IPS-20b (cell line): ENCODE data around the gene HTR7.

Experiments
- H3K27ac ChIP-seq: one replicate; pipeline ENCODE4 v1.5.1; 2013; ENCODE audit warnings: low read length
- H3K27me3 ChIP-seq: 2 replicates; pipeline ENCODE4 v1.6.1; 2013; ENCODE audit warnings: mild to moderate bottlenecking, low read length, inconsistent platforms; ENCODE audit not compliant: insufficient read depth
- H3K36me3 ChIP-seq: 2 replicates; pipeline ENCODE4 v1.6.1; 2013; ENCODE audit warnings: low read depth, mild to moderate bottlenecking, inconsistent platforms, low read length, moderate library complexity; ENCODE audit not compliant: insufficient read depth
- H3K4me1 ChIP-seq: 2 replicates; pipeline ENCODE4 v1.6.1; 2013; ENCODE audit warnings: mild to moderate bottlenecking, control low read depth, inconsistent platforms, low read length, moderate library complexity; ENCODE audit not compliant: insufficient read depth
- H3K4me3 ChIP-seq: 2 replicates; pipeline ENCODE4 v1.5.1; 2013; ENCODE audit warnings: mild to moderate bottlenecking, low read length, inconsistent platforms
- H3K9ac ChIP-seq: 2 replicates; pipeline ENCODE4 v1.6.1; 2013; ENCODE audit warnings: low read depth, mild to moderate bottlenecking, inconsistent platforms, low read length, moderate library complexity
- H3K9me3 ChIP-seq: 2 replicates; pipeline ENCODE4 v1.6.1; 2013; ENCODE audit warnings: mild to moderate bottlenecking, low read depth, low read length, inconsistent platforms; ENCODE audit not compliant: insufficient read depth

The HTR7 gene

DNA sequence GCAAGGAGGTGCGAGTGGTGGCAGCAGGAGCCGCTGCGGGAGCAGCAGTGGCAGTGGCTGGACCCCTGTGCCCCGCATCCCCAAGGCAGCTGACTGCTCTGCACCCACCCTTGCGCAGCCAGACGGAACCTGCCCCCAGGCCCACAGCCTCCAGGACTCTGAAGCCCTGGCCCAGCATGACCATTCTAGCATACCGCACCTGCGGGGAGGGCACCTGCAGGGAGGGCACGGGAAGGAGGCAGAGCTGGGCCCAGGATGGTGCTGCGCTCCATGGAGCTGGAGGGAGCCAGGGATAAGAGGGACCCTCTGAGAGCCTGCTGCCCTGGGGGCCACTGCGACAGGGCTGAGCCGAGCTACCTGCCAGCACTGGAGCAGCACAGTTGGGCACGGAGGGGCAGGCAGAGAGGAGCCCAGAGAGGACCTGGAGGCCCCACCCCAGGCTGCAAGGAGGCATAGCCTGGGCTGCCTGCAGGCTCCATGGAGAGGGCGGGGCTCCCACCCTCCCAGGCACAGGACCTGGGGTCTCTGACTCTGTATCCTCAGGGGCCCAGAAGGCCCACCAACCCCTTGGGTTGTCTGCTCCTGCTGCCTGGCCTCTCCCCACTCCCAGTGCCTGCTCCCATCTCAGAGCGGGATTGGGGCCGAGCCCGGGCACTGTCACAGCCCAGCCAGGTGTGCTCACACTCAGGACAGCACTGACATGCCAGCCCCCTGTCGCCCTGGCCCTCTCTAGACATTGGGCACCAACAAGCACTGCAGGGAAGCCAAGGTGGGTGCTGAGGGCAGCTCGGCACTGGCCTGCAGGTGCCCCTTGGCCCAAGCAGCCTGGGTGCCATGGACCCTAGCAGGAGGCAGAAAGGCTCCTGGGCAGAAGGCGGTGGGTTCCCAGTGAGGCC is 87.6 kb downstream of the HTR7 start:
- H3K27me3 ChIP-seq: no peaks in the 10 kb centered on the region
- H3K9ac ChIP-seq: no peak overlapping the region
- no peak overlapping the region for H3K4me3 ChIP-seq
- H3K9me3 ChIP-seq: no peaks in the 10 kb centered on the region
- H3K4me1 ChIP-seq: peaks cover 2% of the 10 kb centered on the region; the same call in 1 of the 2 replicates
- H3K36me3 ChIP-seq: no peaks in the 10 kb centered on the region
- H3K27ac ChIP-seq: no peak overlapping the region

DNA sequence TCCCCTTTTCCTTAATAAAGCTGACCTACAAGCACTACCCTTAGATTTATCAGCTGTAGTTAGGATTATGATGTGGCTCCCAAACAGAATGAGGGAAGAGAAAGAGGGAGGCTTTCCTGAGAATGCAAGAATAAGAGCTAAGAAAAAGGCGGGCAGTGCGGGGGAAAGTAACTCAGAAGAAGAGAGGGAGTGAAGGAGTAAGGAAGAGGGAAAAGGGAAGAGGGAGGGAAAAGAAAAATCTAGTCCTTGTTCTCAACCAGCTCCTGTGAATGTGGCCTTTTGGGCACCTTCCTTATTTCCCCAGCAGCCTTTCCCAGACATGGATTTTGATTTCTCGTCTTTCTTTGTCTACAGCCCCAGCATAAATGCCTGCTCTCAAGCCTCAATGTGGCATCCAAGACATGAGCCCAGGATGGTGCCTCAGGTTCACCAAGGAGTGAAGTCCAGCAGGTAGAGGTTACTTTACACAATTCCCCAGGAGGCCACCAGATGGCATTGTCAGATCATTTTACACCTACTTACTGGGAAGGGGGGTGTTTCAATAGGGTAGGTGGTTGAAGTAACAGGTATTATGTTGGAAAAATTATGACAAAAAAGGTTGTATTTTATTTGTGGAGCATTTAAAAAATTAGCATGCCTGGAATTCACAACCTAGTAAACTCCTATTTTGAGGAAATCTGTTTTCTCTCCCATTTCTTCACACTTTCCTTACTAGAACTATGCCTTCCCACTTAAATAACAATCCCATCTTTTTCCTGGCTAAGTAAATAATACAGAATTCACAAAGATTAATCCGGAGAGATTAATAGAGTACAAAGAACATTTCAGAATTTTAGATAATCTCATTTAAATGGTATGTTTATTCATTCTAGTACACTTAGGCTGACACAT is 106.5 kb downstream of the HTR7 start:
- Histone ChIP-seq H3K4me3 (no peak overlapping the region), H3K4me1 (peaks cover 7% of the 10 kb centered on the region; the same call in 1 of the 2 replicates), H3K36me3 (peaks cover 6% of the 10 kb centered on the region; the same call in 1 of the 2 replicates), H3K9me3 (no peaks in the 10 kb centered on the region), H3K27ac (no peak overlapping the region), H3K9ac (no peak overlapping the region), H3K27me3 (no peaks in the 10 kb centered on the region)

DNA sequence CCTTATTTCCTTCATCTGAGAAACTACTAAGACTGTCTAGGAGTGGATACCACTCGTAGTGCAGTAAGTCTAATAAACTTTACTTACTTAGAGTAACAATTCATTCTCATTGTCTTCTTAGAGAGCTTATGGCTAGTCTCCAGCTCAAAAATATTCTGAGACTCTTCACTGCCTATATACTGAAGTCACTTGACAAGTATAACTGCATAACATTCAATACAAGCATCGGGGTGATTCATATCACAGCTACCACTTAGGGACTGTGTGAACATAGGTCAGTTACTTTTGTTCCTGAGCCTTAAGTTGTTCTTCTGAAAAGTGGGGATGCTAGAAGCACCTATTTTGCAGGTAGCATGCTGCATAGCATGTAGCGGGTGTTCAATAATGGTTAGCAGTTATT is 111.0 kb downstream of the HTR7 start:
- Histone ChIP-seq H3K9me3 (no peaks in the 10 kb centered on the region), H3K4me3 (no peak overlapping the region), H3K36me3 (peaks cover 11% of the 10 kb centered on the region; the same call in 1 of the 2 replicates), H3K4me1 (peaks cover 4% of the 10 kb centered on the region; the same call in 1 of the 2 replicates), H3K27me3 (no peaks in the 10 kb centered on the region), H3K9ac (no peak overlapping the region), H3K27ac (no peak overlapping the region)

DNA sequence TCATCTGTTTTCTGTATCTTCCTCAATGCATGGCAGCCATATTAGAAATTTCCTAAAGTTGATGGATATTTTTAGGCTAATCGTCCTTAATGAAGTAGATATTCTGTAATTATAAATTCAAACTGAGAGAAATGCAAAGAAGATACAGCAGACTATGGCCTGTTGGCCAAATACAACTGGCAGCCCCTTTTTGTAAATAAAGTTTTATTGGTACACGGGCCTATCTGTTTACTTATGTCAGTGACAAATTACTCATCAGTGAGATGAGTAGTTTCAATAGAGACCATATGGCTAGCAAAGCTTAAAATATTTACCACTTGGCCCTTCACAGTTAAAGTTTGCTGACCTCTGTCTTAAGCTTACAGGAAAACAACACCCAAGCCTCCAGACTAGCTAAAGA is 112.3 kb downstream of the HTR7 start:
- H3K27me3 ChIP-seq: no peaks in the 10 kb centered on the region
- no peaks in the 10 kb centered on the region for H3K9me3 ChIP-seq
- no peak overlapping the region for H3K4me3 ChIP-seq
- H3K36me3 ChIP-seq: peaks cover 12% of the 10 kb centered on the region; the same call in 1 of the 2 replicates
- peaks cover 4% of the 10 kb centered on the region; the same call in 1 of the 2 replicates for H3K4me1 ChIP-seq
- no peak overlapping the region for H3K9ac ChIP-seq
- no peak overlapping the region for H3K27ac ChIP-seq

DNA sequence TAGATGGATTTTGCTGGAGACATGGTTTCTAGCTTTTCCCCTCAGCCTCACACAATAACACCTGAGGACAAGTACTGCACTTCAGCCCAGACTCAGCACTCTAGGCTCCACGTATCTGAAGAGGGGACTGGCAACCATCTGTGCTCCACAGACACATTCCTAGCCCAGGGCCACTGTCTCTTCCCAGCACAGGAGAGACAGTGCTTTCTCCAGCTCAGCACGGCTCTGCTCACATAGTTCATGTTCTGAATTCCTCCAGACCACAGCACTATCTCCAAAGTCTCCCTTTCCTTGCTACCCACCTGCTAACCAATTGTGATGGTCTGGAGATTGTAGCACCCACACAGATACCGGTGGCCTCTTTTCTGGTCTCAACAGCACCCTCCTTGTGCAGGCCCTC is 114.5 kb downstream of the HTR7 start:
- no peak overlapping the region for H3K9ac ChIP-seq
- peaks cover 7% of the 10 kb centered on the region; the same call in 1 of the 2 replicates for H3K36me3 ChIP-seq
- no peaks in the 10 kb centered on the region for H3K9me3 ChIP-seq
- no peak overlapping the region for H3K4me3 ChIP-seq
- H3K4me1 ChIP-seq: peaks cover 4% of the 10 kb centered on the region; the same call in 1 of the 2 replicates
- no peak overlapping the region for H3K27ac ChIP-seq
- no peaks in the 10 kb centered on the region for H3K27me3 ChIP-seq

DNA sequence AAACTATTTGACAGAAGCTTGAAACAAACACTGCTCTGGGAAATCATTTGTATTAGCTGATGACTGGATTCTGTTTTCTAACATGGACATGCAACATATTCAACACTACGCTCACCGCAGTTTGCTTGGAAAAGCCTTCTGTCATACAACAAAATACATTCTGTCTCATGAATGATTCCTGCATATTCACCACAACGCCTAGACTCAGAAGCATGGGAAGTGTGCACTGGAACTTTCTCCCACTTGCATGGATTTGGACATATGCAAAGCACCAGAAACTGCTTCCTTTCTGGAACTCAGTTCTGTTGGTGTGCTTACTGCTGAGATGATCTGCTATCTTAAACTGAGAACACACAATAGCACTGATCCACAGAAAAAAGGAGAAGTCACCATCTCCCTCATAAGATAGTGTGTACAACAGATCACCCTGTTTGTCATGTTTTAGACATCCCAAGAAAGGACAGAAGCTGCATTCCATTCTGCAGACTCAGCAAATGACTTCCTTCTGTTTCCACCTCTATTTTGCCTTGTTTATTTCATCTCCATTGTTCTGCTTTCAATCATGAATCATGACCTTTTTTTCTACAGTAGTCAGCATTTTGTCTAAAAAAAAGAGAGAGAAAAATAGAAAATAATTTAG is 115.8 kb downstream of the HTR7 start:
- Histone ChIP-seq H3K27me3 (no peaks in the 10 kb centered on the region), H3K9me3 (no peaks in the 10 kb centered on the region), H3K27ac (no peak overlapping the region), H3K9ac (no peak overlapping the region), H3K36me3 (peaks cover 7% of the 10 kb centered on the region; the same call in 1 of the 2 replicates), H3K4me3 (no peak overlapping the region), H3K4me1 (peaks cover 4% of the 10 kb centered on the region; the same call in 1 of the 2 replicates)

DNA sequence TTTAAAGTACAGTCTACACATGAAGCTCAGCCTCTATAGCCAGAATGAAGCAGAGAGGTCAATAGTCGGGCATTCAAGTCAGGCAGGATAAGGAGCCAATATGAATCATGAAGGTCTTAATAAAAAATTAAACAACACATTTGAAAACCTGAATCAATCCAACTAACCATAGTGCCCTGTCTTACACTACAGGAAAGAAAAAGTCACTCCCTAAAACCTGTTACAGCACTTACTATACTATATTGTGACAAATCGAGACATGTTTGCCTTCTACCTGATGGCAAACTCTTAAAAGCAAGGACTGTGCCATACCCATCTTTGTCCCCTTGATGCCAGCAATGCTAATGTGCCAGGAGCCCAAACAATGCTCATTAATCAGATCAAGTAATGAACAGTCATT is 117.6 kb downstream of the HTR7 start:
- H3K4me3 ChIP-seq: no peak overlapping the region
- peaks cover 4% of the 10 kb centered on the region; the same call in 1 of the 2 replicates for H3K4me1 ChIP-seq
- H3K36me3 ChIP-seq: peaks cover 7% of the 10 kb centered on the region; the same call in 1 of the 2 replicates
- no peaks in the 10 kb centered on the region for H3K9me3 ChIP-seq
- no peaks in the 10 kb centered on the region for H3K27me3 ChIP-seq
- H3K9ac ChIP-seq: no peak overlapping the region
- no peak overlapping the region for H3K27ac ChIP-seq

DNA sequence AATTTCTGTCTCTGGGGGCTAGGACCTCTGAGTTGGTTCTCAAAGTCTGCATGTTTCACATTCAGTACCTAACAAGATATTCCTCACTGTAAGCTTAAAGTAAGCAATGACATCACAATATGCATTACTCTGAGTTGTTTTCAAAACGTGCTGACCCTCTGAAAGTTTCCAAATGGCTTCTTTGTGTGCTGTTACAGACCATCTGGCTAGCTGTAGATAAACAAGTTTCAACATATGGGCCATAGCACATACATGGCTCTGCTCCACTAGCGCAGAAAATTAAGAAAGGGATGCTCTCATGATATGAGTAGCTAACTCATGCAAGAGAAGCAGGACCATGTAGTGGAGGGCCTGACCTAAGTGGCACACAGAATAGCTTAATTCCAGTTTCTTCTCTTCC is 119.0 kb downstream of the HTR7 start:
- H3K36me3 ChIP-seq: peaks cover 7% of the 10 kb centered on the region; the same call in 1 of the 2 replicates
- H3K4me1 ChIP-seq: peaks cover 11% of the 10 kb centered on the region
- no peak overlapping the region for H3K9ac ChIP-seq
- no peaks in the 10 kb centered on the region for H3K9me3 ChIP-seq
- no peak overlapping the region for H3K27ac ChIP-seq
- no peaks in the 10 kb centered on the region for H3K27me3 ChIP-seq
- H3K4me3 ChIP-seq: no peak overlapping the region

DNA sequence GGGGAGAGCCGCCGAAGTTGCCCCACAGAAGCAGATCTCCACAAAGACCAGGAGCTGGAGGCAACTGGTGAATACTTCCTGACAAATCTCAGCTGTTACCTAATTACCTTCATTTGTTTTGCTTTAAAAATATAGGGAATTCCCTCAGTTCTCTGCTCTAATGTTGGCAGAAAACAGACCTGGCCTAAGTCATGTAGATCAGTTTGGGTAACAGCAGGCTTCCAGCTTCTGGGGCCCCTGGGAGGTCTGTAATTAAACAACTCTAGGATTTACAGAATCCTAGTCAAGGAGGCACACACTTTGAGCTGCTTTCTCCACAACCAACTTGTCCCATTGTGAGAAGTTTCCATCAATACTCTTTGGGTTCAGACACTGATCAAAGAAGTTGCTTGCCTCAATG is 123.4 kb downstream of the HTR7 start:
- Histone ChIP-seq H3K9ac (no peak overlapping the region), H3K9me3 (no peaks in the 10 kb centered on the region), H3K36me3 (no peaks in the 10 kb centered on the region), H3K4me3 (no peak overlapping the region), H3K27me3 (no peaks in the 10 kb centered on the region), H3K4me1 (peaks cover 7% of the 10 kb centered on the region; the same call in 1 of the 2 replicates), H3K27ac (no peak overlapping the region)

DNA sequence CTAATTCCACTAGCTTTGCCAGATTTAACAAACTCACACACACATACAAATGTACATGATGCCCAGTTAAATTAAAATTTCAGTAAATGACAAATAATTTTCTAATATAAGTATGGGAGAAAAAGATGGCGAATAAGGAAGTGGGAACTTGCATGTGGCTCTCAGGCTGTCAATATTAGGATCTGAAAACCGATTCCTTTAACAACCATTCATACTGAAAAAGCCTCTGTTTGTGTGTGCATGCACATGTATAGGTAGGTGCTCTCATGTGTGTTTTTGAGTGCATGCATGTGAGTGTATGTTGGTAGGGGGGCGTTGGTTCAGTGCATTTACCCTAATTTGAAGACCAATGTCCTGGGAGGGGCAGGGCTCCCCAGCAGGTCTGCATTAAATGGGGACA is 125.3 kb downstream of the HTR7 start:
- Histone ChIP-seq H3K9ac (no peak overlapping the region), H3K4me1 (peaks cover 7% of the 10 kb centered on the region; the same call in 1 of the 2 replicates), H3K36me3 (no peaks in the 10 kb centered on the region), H3K9me3 (no peaks in the 10 kb centered on the region), H3K4me3 (no peak overlapping the region), H3K27ac (no peak overlapping the region), H3K27me3 (no peaks in the 10 kb centered on the region)

DNA sequence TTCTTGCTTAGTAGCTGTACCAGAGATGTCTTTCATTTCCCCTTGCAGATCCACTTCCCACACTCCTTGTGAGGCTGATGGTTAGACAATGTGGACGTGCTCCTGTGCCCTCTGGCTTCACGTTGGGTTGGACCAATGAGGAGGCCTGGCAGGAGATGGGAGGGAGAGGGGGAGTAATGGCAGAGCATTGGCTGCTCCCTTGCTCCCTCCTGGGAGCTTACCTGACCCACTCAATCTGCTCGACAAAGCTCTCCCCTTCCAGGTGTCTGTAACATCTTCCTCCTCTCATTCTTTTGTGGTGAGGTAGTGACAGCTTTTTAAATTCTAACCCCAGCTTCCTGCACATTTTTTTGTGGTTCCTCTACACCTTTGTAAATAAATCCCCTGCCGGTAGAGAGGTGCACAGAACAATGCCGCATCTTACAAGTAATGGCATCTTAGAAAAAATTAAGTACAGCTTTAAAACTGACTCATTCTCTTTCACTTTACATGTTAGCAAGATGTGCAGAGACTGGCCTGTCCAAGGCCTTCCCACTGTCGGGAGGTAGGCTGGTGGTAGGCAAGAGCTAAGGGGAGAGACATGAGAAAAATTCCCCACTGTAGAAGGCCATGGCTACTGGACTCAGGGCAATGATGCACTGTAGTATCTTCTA is 134.3 kb downstream of the HTR7 start:
- peak overlapping the region; percentile 5 for H3K27ac ChIP-seq
- peaks cover 18% of the 10 kb centered on the region for H3K4me1 ChIP-seq
- no peaks in the 10 kb centered on the region for H3K9me3 ChIP-seq
- H3K27me3 ChIP-seq: no peaks in the 10 kb centered on the region
- H3K36me3 ChIP-seq: no peaks in the 10 kb centered on the region
- no peak overlapping the region for H3K9ac ChIP-seq
- H3K4me3 ChIP-seq: no peak overlapping the region
